ENCODE results near the gene PAK4. TPM values are rescaled to one million over a fixed set of nuclear protein-coding genes. Genes with fewer than 3 reads are reported as not detected.

Gene PAK4
- total and polyA plus RNA-seq, 2 donors from 2014 or later: 52.5 to 55.6 TPM

DNA sequence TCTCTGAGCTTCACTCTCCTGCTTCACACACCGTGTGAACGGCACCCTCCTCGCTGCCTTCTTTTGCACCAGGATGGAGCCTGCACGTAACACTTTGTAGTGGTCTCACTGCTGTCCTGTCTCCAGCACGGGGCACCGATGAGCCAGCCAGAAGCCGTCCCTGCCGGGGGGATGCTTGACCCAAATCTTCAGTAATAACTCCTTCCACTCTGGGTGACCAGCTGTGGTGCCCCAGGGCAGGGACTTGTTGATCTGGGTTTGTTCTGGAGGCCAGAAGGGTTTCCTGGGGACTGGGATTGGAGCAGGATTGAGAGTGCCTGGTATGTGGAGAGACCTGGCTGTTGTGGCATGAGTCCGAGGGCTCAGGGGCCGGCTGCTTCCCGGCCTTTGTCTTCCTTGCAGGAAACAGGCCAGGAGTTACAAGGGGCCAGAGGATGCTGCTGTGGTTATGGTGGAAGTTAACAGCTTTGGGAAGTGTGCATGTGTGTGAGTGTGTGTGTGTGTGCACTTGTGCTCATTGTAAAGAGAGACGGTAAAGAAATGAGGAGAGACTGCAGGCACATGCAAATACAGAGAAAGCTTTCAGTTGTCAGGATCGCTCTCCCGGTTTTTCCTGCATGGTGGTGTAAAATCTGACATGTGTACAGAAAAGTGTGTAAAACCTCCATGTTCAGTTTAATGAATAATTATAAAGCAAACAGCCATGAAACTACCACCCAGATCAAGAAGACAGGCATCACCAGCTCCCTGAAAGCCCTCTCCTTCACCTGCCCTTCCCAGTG, 18.9 kb downstream of the PAK4 start:
- Histone ChIP-seq H3K9me3 (ENCODE audit: control insufficient read depth in 2 of 3, insufficient read depth in 1 of 3, low read length in 3 of 3) (no peaks in the 10 kb centered on the region), H3K4me1 (ENCODE audit: control insufficient read depth in 2 of 3, insufficient read depth in 2 of 3, low read depth in 1 of 3, low read length in 3 of 3) (peaks cover 0 to 35% (median 10%) of the 10 kb centered on the region in 3 donors), H3K27ac (ENCODE audit: low read depth in 2 of 2, low read length in 2 of 2) (peak overlapping the region; percentile 57 to 61), H3K9ac (ENCODE audit: low read length in 3 of 3) (no peak overlapping the region), H3K36me3 (ENCODE audit: control insufficient read depth in 2 of 3, insufficient read depth in 3 of 3, low read length in 3 of 3) (peaks cover 0 to 3% (median 0%) of the 10 kb centered on the region in 3 donors), H3K4me3 (ENCODE audit: low read length in 3 of 3) (peak overlapping the region in 1 of 3 donors; percentile 18), H3K27me3 (ENCODE audit: control insufficient read depth, insufficient read depth, low read length) (no peaks in the 10 kb centered on the region)
- no peak for FAIRE-seq
- DNase-seq: peak in 3 of 5 donors; percentile 39 to 66 (median 59)
- no peak for TF ChIP-seq CTCF (IDR thresholded peaks at IDR 0.05; ENCODE audit: borderline replicate concordance, extremely low read depth, insufficient read depth)
- intact Hi-C loops (cut with DNase I): no loop called here

DNA sequence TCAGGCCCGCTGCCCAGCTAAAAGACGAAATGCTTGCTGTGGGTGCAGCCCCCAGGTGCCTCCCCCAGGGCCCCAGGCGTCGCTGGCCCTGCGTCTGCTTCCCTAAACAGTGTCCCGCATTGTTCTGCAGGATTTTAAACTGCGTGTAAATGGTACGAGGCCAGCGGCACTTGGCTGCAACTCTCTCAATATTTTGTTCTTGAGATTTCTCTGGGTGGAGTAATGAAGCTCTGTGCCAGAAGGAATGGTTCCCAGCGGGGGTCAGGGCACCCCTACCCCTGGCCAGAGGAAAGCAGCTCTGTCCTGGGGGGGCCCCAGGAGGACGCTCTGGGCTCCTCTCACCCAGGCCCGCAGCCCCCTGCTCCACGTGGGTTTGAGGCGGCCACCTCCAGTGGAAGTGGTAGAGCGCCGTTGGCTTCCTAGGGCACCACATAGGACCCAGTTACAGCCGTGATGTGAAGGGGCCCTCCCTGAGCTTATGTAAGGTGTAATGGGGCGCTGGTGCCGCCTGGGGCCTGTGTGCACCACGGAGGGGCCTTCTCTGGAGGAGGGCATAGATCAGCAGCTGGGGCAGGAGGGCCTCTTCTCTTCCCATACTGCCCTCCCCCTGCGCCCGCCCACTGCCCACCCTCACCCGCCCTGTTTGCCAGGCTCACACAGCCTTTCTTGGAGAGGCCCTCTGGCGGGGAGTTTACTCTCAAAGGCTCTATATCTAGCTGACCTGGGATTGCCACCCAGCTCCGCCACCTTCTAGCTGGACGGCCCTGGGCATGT, 19.8 kb downstream of the PAK4 start:
- DNase-seq: peak in 4 of 5 donors; percentile 76 to 88 (median 80)
- TF ChIP-seq CTCF (IDR thresholded peaks at IDR 0.05; ENCODE audit: borderline replicate concordance, extremely low read depth, insufficient read depth): no peak
- Histone ChIP-seq H3K9ac (ENCODE audit: low read length in 3 of 3) (no peak overlapping the region), H3K27me3 (ENCODE audit: control insufficient read depth, insufficient read depth, low read length) (no peaks in the 10 kb centered on the region), H3K4me1 (ENCODE audit: control insufficient read depth in 2 of 3, insufficient read depth in 2 of 3, low read depth in 1 of 3, low read length in 3 of 3) (peaks cover 0 to 29% (median 5%) of the 10 kb centered on the region in 3 donors), H3K9me3 (ENCODE audit: control insufficient read depth in 2 of 3, insufficient read depth in 1 of 3, low read length in 3 of 3) (no peaks in the 10 kb centered on the region), H3K4me3 (ENCODE audit: low read length in 3 of 3) (no peak overlapping the region), H3K27ac (ENCODE audit: low read depth in 2 of 2, low read length in 2 of 2) (peak overlapping the region; percentile 57 to 61), H3K36me3 (ENCODE audit: control insufficient read depth in 2 of 3, insufficient read depth in 3 of 3, low read length in 3 of 3) (peaks cover 0 to 3% (median 0%) of the 10 kb centered on the region in 3 donors)
- no peak for FAIRE-seq
- intact Hi-C loops (cut with DNase I): no loop called here

- Histone ChIP-seq H3K9ac (ENCODE audit: low read length in 3 of 3) (no peak overlapping the region), H3K4me1 (ENCODE audit: control insufficient read depth in 2 of 3, insufficient read depth in 2 of 3, low read depth in 1 of 3, low read length in 3 of 3) (peaks cover 0 to 28% (median 9%) of the 10 kb centered on the region in 3 donors), H3K27me3 (ENCODE audit: control insufficient read depth, insufficient read depth, low read length) (no peaks in the 10 kb centered on the region), H3K4me3 (ENCODE audit: low read length in 3 of 3) (no peak overlapping the region), H3K9me3 (ENCODE audit: control insufficient read depth in 2 of 3, insufficient read depth in 1 of 3, low read length in 3 of 3) (no peaks in the 10 kb centered on the region), H3K27ac (ENCODE audit: low read depth in 2 of 2, low read length in 2 of 2) (peak overlapping the region; percentile 5 to 13), H3K36me3 (ENCODE audit: control insufficient read depth in 2 of 3, insufficient read depth in 3 of 3, low read length in 3 of 3) (peaks cover 0 to 3% (median 0%) of the 10 kb centered on the region in 3 donors)
- TF ChIP-seq CTCF (IDR thresholded peaks at IDR 0.05; ENCODE audit: borderline replicate concordance, extremely low read depth, insufficient read depth): no peak
- DNase-seq: no peak
- intact Hi-C loops (cut with DNase I): no loop called here
- FAIRE-seq: no peak
Observed at GRCh38 chr19:39146091-39146490, 20.5 kb downstream of the PAK4 start.
